EH (cell line): ENCODE data around the gene TTC28.
A peak's percentile ranks its signal among the peaks of the same experiment; 100 is the strongest.

Source experiments
- DNase-seq: peaks from one replicate; pipeline ENCODE4 v3.0.0-alpha.2; 2015; ENCODE audit warnings: low read depth

TTC28 gene

DNA sequence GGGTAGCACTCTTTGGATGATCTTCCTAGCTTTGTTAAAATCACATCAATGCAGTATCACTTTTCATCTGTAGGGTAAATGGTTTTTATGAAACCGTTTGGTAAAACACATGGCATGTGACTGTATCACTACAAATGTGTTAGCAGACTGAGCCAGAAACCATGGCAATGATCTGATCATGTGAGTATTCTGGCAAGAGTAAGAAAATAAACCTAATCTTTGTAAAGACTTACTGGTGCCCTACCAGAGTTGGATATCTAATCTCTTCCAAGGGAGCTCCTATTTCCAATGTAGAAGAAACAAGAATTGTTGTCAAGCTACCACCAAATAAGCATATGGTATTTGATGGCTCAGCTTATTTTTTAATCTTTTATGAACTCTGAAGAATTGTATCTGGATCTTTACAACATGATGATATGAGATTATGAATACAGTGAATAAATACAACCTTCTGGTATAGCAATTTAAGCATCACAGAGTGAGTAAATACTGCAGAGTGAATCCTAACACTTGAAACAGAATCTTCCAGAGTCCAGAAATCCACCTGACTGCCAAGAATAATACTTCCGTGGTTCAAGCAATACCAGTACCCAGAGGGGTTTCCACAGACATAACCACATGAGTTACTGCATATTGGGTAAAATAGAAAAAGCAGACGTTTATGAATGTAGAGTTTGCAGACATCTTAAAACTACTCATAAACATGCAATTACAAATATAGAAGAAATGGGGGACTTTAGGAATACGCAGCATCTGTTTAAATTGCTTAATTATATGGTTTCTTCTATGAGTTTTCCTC is 238.8 kb downstream of the TTC28 start:
- peak; percentile 42 for DNase-seq

DNA sequence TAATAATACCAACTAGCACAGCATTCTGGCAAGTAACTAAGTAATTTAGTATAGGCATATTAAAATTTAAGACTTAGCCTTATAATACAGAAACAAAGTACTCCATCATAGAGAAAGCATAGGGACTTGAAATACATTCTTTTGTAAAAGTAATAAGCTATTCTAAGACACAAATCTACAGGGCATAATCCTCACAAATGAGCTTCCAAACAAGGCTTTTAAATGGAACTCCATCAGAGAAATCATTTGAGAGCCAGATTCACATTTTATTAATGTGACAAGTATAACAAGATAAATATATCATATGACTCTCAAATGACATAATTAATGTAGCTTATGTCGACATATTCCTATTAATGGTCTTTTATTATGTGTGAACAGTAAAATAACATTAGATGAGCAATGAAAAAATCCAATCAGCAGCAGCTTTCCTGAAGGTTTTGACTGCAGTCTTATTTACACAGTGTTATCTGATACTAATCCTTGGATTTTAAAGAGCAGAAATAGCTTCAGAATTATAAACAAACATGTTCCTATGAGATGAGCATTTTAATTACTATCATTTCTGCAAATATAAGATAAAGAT is 241.4 kb downstream of the TTC28 start:
- no peak for DNase-seq

DNA sequence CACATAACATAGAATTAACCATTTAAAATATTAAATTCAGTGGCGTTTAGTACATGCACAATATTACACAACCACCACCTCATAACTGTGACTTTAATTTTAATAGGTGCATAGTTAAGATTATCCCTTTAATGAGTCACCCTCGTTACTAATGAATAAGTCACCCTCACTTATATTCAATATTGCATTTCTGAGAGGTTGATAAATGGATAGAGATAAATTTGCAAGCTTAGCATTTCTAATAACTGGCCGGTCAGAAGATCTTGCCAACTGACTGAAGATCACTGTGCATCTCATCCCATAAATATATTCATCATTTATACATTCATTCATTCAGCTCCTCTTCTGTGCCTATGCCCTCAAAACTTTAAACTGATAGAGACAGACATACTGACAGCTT is 243.7 kb downstream of the TTC28 start:
- DNase-seq: no peak

DNA sequence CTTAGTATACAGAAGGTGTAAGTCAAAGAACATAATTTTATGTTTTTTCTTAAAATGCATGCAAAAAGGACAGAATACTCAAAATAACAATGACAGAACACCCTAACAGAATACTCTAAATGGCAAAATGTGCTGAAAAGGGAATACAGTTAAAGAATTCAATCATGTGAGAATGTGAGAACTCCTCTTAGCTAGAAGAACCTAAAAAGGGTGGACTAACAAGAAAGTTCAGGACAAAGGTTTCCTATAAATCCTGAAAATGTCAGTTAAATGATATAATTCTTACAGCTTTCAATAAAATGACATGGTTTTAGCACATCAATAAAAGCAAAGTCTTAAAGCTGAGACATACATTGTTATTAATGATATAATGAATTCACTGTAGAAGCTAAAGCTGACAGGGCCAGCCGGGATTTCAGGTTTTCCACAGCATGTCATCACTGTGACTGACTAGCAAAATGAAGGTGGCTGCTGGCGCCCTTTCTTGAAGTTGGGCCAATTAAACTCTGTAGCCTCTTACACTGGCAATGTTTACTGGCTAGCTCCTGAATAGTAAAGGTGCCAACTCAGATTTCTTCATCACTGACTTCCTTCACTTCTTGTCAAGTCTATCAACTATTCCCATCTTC is 244.4 kb downstream of the TTC28 start:
- no peak for DNase-seq

DNA sequence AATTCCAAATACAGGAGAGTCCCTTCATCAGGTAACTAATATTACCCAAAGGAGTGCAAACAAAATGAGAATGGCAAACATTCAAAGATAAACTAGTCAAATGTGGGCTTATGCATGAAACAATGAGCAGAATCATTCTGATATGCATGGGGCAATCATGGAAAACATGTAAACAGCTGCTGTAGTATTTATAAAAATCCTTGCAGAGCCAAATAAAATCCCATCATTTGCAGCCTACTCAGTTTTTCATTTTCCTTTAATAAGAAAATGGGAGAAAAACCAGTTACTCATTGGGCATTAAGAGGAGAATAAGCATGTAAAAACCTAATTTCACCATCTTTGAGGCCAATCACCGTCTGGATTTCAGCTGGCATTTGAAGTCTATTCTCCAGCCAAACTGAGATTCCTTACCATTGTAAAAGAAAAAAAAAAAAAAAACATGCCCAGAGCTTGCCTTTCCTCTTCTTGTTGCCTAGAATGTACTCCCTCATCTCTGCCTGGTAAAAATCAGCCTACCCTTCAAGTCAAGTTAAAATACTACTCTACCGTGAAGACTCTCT is 249.1 kb downstream of the TTC28 start:
- DNase-seq: no peak

DNA sequence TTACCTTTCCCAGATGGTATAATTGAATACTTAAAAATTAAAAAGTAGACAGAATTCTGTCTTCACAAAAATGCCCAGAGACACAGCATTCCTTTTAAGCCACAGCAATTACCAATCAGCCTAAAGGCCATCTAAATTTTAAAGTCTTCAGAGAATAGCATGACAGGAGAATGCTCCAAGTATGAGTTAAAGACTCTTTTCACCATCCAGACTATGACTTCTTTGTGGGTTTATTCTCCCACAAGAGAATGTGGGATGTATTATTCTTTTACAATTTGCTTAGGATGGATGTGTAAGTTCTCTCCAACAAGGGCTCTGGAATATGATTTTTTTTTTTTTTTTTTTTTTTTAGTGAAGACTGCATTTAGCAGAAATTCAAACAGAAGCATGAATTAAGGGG is 249.9 kb downstream of the TTC28 start:
- peak; percentile 66 for DNase-seq

DNA sequence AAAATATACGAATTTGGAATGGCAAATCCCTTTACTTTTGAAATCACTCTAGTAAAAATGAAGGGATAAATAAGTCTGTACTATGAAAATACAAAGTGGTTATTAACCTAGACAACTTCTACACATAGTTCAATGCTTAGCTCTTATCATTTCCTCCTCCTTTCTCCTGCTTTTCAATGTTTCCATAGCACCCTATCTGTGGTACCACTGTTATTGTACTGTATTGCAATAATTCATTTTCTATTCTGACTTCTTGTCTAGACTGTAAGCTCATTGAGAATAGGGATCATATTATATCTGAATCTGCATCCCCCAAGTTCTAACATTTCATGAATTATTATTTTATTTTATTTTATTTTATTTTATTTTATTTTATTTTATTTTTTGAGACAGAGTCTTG is 251.4 kb downstream of the TTC28 start:
- DNase-seq: no peak

DNA sequence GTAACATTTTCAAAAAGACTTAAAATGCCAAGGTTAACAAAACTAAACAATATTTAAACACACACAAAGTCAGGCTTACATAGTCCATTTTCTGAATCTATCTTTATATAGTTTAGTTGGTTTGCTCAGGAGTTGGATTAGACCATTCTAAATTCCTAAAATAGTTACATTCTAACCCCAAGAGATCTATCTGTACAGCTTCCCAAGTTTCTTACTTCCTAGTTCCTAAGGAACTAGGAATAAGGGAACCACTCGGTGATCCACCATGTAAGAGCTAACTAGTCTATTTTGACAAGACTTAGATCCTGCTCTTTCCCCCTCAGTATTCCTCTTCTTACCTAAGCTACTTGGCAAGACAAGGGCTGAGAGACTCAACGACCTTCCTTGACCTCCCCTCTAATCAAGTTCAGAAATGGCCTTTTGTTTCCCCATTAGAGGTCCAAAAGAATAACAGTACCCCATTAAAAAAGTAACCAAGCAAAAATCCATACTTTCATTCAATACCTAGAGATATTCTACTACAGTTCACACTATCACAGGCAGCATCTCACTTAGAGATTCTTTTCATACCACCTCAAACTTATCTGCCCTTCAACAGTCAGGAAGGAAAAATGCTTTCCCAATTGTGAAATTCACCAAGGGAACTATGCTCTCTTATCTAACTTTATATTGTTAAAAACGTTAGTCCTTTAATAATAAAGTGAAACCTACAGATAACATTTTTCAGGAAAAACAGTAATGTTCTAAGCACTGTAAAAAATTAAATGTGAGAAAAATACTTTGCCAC is 253.1 kb downstream of the TTC28 start:
- peak; percentile 71 for DNase-seq

DNA sequence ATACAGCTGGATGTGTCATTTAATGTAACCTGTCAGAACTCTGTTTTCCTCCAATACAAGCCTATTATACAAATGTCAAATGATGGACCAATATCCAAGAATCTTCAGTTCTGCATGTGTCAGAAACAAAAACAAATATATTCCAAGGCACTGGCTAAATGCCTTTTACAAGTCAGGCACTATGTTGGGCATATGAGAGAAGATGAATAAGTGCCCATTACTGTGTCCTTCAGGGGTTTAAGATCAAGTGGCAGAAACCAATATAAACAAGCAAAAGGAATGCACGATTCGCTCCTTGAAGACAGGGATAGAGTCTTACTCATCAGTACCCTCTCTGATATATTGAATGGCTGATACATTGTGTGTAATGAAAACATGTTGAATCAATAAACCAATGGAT is 254.4 kb downstream of the TTC28 start:
- DNase-seq: no peak

DNA sequence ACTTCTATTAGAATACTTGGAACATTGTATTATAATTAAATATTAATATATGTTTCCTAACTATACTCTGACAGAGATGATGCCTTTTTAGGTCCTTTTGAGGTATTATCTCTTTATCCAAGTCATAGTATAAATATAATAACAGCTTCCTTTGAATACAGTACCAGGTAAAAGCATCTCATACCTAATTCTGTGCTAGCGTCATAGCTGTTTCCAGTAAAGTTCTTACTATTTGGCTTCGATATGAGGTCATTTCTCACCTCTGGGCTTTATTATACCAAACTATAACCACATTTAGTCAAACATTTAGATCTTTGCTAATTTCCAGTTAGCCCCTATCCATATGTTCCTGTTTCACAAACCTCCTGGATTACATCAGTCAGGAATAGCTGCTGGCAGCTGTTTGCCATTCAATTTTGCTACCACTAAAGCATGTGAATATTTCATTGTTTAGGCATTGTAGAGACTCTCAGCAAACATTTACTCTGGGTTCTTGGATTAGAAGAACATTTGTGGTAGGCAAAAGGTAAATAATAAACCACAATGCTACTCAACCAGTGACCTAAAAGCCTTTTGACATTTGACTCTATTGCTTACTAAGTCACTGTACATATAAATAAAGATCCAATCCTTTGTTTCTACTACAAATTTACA is 255.1 kb downstream of the TTC28 start:
- DNase-seq: peak; percentile 33

DNA sequence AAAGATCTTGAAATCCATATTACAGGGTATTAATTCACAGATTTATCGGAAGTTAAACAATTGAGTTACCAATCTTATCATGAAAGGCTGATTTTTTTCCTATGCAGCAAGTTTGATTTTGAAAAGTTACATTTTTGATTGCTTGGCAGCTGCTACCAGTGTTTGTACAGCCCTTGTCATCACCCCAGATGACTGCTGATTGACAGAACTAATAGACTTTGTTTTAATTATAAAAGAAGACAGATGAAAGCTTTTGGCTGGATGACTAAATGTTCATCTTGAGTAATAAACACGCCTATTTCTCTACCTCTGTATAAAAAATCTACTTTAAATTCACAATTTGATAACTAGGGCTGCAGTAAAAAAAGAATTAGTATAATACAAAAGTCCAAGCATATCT is 259.7 kb downstream of the TTC28 start:
- no peak for DNase-seq

DNA sequence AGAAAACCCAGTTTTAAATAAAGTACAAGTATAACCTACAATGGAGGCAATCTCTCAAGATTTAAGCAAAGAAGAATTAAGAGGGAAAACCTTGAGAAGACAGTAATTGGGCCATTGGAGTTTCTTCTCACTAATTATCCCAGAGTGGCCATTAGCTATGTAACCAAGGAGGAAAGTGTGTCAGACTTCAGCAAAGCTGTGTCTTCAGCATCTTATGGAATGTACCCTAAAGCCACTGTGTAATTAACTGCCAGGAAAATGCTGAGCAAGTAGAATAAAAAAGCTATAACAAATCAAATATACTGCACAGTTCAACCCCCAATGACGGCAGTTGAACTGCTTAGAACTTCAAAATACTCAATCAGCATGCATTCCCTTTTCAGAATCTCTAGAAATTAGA is 261.6 kb downstream of the TTC28 start:
- DNase-seq: no peak

DNA sequence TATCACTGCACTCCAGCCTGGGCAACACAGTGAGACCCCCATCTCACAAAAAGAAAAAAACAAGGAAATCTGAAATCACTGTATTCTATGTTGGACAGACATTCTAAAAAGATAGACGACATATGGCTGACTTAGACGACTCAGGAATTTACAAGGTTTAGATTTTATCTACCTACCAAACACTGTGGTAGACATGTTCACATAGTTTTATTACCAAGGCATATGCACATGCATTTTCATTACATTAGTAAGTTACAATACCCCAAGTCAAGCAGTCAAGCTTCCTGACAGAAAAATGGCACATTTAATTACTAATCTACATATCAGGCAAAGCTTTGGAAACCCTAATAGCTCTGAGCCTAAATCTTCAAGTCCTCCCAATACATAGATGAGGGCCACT is 262.2 kb downstream of the TTC28 start:
- DNase-seq: peak; percentile 44

DNA sequence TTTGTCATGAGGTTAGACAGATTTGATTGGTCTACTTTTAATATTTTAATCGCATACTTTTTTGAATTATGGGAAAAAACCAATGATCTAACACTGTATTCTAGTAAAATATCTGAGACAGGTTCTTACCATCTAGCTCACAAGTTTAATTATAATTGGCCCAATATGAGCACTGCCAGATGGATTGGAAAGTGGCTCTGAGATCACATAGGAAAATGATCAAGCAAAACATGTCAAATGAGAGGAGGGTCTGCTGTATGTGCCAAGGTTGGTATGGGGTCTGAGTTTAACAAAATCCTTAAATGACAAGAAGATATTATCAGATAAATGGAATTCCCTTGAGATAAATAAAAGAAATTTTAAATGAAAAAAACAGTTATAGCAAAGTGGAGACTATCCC is 264.7 kb downstream of the TTC28 start:
- DNase-seq: no peak

DNA sequence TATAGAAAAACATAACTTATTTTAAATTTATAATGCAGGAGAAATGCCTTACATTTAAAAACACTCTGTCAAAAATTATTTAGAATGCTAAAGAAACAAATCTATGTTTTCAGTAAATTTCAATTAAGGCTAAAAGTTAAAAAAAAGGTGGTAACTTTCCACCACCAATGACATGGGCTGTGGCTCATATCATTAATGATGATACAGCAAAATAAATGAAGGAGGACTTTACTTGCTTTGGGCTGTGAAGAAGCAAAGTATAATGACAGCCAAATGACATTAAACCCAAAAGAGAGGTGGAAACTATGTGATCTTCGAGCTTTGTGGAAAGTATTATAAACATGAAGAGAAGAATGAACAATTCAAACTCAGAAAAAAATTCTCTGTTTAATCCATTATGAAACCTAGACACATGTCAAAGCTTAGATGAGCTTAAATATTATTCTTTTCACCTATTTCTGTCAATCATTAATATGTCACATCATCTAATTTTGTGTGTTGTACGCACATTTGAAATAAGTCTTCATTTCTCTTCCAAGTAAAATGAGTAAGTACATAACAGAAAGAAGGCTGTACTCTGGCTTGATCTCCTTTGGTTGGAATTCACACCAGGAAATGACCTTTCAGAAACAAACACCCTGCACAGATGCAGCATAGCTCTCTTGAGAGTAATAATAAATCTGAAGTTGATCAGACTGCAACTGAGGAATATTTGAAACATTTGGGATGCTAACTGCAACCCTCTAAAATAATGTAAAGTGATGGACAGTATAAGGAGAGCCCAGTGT is 265.8 kb downstream of the TTC28 start:
- peak; percentile 42 for DNase-seq

DNA sequence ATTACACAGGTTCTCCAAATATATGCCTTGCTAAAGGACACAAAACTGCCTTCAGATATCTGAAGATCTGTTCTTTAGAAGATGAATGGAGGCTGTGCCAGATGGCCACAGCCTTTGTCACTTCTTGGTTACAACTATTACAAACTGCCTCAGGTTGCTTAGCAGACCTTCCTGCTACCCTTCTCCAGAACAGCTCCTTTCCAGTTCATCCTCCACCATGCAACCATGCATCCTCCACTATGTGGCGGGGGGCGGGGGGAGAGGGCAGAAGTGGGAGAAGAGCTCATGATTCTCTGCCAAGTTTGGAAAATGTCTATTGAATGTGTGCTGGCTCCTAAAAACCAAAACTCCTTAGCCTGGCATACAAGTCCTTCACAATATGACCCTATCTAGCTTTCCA is 267.5 kb downstream of the TTC28 start:
- DNase-seq: no peak

DNA sequence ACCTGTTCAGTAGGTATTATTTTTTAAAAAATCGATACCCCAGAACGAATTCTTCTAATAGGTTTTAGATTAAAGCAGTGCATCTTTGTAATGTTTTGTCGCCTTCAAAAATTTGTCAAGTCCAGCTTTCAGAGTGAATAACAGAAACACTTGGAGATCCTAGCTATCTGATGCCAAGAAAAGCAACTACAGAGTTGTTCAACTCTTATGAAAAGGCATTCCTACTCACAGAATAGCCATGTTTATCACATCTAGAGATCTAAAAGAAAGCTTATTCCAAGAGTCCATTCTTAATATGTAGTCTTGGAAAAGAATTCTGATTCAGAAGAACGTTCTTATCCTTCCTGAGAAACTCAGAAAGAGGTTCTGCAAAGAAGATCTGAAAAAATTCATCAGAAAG is 268.5 kb downstream of the TTC28 start:
- DNase-seq: peak; percentile 77

DNA sequence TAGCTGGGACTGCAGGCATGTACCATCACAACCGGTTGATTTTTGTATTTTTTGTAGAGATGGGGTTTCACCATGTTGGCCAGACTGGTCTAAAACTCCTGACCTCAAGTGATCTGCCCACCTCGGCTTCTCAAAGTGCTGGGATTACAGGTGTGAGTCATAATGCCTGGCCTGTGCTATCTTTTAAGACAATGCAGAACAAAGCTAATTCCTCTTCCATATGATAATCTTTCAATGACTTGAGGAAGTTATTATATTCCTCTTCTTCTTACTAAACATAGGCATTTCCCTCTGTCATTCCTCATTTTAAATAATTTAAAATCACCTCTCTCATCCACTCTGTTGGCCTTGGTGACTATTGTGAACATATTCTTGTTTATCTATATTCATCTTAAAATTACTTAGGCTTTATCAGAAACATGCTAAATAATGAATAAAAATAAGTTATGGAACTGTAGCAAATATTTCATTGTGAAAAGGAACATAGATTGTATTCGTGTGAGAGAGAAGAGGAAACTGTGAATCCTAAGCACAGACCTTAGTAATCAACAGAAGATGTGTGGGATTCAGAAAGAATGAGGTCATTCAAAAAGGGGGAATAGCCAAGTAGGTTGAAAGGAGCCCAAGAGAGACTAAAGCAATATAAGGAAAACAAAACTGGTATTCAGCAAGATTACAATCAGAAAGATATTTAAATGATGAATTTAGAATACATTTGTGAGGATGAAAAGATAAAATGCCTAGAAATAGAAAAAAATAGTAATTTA is 269.4 kb downstream of the TTC28 start:
- peak; percentile 65 for DNase-seq

DNA sequence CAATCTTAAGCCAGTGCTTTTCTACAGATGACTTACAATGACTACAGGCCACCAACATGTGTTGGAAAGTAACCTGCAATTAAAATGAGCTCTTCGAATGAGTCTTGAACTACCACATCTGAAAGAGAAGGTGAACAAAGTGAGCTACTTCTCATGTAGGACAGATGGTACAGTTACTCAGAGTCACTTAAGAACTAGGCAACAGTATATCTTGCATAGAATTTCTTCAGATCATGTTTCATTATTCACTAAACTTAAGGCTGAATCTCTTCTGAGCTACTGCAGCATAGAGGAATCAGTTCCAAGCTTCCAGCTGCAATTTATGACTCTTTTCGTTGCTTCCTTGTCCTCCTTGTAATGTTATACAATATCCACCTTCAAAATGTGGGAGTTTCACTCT is 270.9 kb downstream of the TTC28 start:
- no peak for DNase-seq

DNA sequence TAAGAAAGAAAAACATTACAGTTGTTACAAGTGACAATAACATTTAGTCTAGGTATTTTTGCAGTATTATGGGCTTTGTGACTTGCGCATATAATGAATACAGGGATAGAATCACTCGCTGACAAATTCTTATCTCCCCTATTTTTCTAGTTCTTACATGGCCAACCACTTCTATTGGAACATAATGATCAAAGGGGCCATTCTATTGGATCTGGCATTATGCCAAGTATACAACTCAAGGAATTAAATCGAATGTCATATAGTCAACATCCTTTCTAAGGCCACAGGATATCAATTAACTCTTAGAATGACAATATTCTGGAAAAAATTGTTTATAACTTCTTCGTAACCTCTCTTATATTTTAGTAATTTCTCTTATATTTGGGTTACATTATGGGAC is 272.0 kb downstream of the TTC28 start:
- DNase-seq: no peak
